ENCODE results near the gene PPP3R1.
A peak's percentile ranks its signal among the peaks of the same experiment; 100 is the strongest.

Gene PPP3R1

GRCh38 chr2:68251187-68251854 is 1.0 kb downstream of the PPP3R1 start:
- no peaks in the 10 kb centered on the region for H3K9me2 ChIP-seq (replicated peaks; ENCODE audit: low read depth, low read length)
- H3F3A ChIP-seq (ENCODE audit: low read depth), result peaks cover 4% of the 10 kb centered on the region; the same call in 1 of the 2 replicates
- peak overlapping the region; percentile 83 for H3K4me3 ChIP-seq (ENCODE audit: low read length, poor library complexity, severe bottlenecking)
- H4K20me1 ChIP-seq (ENCODE audit: insufficient read depth, low read length, poor library complexity, severe bottlenecking), result peaks cover 47% of the 10 kb centered on the region
- peak overlapping the region; percentile 94 for H3K9ac ChIP-seq (ENCODE audit: low read depth, low read length, poor library complexity, severe bottlenecking)
- peak overlapping the region; percentile 33; the same call in 1 of the 2 replicates for H2AFZ ChIP-seq (ENCODE audit: low read length)
- H3K4me1 ChIP-seq (ENCODE audit: insufficient read depth, low read length, poor library complexity, severe bottlenecking), result peaks cover 71% of the 10 kb centered on the region
- H3K4me2 ChIP-seq (ENCODE audit: low read depth, low read length, poor library complexity, severe bottlenecking), result peak overlapping the region; percentile 99
- H3K27me3 ChIP-seq (ENCODE audit: insufficient read depth, low read length, poor library complexity, severe bottlenecking), result no peaks in the 10 kb centered on the region
- H3K36me3 ChIP-seq (ENCODE audit: insufficient read depth, low read length), result no peaks in the 10 kb centered on the region
- H3K9me3 ChIP-seq (ENCODE audit: insufficient read depth, low read depth, low read length), result no peaks in the 10 kb centered on the region
- TF ChIP-seq, protein P1, sequence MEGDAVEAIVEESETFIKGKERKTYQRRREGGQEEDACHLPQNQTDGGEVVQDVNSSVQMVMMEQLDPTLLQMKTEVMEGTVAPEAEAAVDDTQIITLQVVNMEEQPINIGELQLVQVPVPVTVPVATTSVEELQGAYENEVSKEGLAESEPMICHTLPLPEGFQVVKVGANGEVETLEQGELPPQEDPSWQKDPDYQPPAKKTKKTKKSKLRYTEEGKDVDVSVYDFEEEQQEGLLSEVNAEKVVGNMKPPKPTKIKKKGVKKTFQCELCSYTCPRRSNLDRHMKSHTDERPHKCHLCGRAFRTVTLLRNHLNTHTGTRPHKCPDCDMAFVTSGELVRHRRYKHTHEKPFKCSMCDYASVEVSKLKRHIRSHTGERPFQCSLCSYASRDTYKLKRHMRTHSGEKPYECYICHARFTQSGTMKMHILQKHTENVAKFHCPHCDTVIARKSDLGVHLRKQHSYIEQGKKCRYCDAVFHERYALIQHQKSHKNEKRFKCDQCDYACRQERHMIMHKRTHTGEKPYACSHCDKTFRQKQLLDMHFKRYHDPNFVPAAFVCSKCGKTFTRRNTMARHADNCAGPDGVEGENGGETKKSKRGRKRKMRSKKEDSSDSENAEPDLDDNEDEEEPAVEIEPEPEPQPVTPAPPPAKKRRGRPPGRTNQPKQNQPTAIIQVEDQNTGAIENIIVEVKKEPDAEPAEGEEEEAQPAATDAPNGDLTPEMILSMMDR (conservative IDR thresholded peaks at IDR 0.05; ENCODE audit: low read length), result peak; percentile 73
- TF ChIP-seq EZH2phosphoT487 (IDR thresholded peaks at IDR 0.05; ENCODE audit: borderline replicate concordance), result no peak
- H3K79me2 ChIP-seq (ENCODE audit: insufficient read depth, low read length), result peaks cover 85% of the 10 kb centered on the region

- H2AFZ ChIP-seq (ENCODE audit: low read length), result no peak overlapping the region
- peak overlapping the region; percentile 99 for H3K4me2 ChIP-seq (ENCODE audit: low read depth, low read length, poor library complexity, severe bottlenecking)
- H3K36me3 ChIP-seq (ENCODE audit: insufficient read depth, low read length), result no peaks in the 10 kb centered on the region
- H3K9me2 ChIP-seq (replicated peaks; ENCODE audit: low read depth, low read length), result no peaks in the 10 kb centered on the region
- H3K27me3 ChIP-seq (ENCODE audit: insufficient read depth, low read length, poor library complexity, severe bottlenecking), result no peaks in the 10 kb centered on the region
- no peaks in the 10 kb centered on the region for H3K9me3 ChIP-seq (ENCODE audit: insufficient read depth, low read depth, low read length)
- peaks cover 69% of the 10 kb centered on the region for H3K4me1 ChIP-seq (ENCODE audit: insufficient read depth, low read length, poor library complexity, severe bottlenecking)
- H3K9ac ChIP-seq (ENCODE audit: low read depth, low read length, poor library complexity, severe bottlenecking), result peak overlapping the region; percentile 94
- peaks cover 4% of the 10 kb centered on the region; the same call in 1 of the 2 replicates for H3F3A ChIP-seq (ENCODE audit: low read depth)
- H3K79me2 ChIP-seq (ENCODE audit: insufficient read depth, low read length), result peaks cover 88% of the 10 kb centered on the region
- TF ChIP-seq EZH2phosphoT487 (IDR thresholded peaks at IDR 0.05; ENCODE audit: borderline replicate concordance), result no peak
- TF ChIP-seq, protein P1 (conservative IDR thresholded peaks at IDR 0.05; ENCODE audit: low read length), result no peak
- H4K20me1 ChIP-seq (ENCODE audit: insufficient read depth, low read length, poor library complexity, severe bottlenecking), result peaks cover 53% of the 10 kb centered on the region
- H3K4me3 ChIP-seq (ENCODE audit: low read length, poor library complexity, severe bottlenecking), result peak overlapping the region; percentile 83
Observed at GRCh38 chr2:68250652-68251186, 1.6 kb downstream of the PPP3R1 start.

DNA sequence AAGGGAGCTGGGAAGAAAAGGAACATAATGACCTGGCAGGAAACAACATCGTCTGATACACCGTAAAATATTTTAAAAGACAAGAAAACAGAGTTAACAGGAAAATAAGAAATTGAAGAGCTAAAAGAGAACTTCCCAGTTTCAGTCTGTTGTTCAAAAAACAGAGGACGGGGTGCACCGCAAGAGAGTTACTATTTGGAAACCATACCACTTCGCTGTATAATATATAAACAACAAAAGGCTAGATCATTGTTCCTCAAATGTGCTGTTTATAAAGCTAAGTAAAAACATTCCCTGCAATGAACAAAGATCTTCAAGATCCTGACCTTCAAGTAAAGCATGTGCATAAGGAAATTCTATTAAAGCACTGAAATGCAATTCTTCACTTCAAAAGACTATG is 2.1 kb downstream of the PPP3R1 start:
- TF ChIP-seq, protein P1 (conservative IDR thresholded peaks at IDR 0.05; ENCODE audit: low read length), result no peak
- no peak for TF ChIP-seq EZH2phosphoT487 (IDR thresholded peaks at IDR 0.05; ENCODE audit: borderline replicate concordance)
- Histone ChIP-seq H3F3A (ENCODE audit: low read depth) (peaks cover 4% of the 10 kb centered on the region; the same call in 1 of the 2 replicates), H3K9me2 (replicated peaks; ENCODE audit: low read depth, low read length) (no peaks in the 10 kb centered on the region), H3K9me3 (ENCODE audit: insufficient read depth, low read depth, low read length) (no peaks in the 10 kb centered on the region), H3K4me2 (ENCODE audit: low read depth, low read length, poor library complexity, severe bottlenecking) (peak overlapping the region; percentile 99), H3K36me3 (ENCODE audit: insufficient read depth, low read length) (no peaks in the 10 kb centered on the region), H3K9ac (ENCODE audit: low read depth, low read length, poor library complexity, severe bottlenecking) (peak overlapping the region; percentile 94), H3K4me1 (ENCODE audit: insufficient read depth, low read length, poor library complexity, severe bottlenecking) (peaks cover 70% of the 10 kb centered on the region), H3K79me2 (ENCODE audit: insufficient read depth, low read length) (peaks cover 93% of the 10 kb centered on the region), H3K4me3 (ENCODE audit: low read length, poor library complexity, severe bottlenecking) (peak overlapping the region; percentile 83), H3K27me3 (ENCODE audit: insufficient read depth, low read length, poor library complexity, severe bottlenecking) (no peaks in the 10 kb centered on the region), H2AFZ (ENCODE audit: low read length) (no peak overlapping the region), H4K20me1 (ENCODE audit: insufficient read depth, low read length, poor library complexity, severe bottlenecking) (peaks cover 58% of the 10 kb centered on the region)
